Neural progenitor cell (in vitro differentiated cells): Measurements from ENCODE around the gene KLHDC4.

Source experiments
- EZH2 ChIP-seq: fragments of 200-600 bp; sonication (generic); IDR thresholded peaks from 2 replicates; pipeline ENCODE4 v1.6.1; 2017; ENCODE audit warnings: antibody characterized with exemption, mild to moderate bottlenecking, moderate library complexity
- EZH2phosphoT487 ChIP-seq: fragments of 200-600 bp; sonication (generic); IDR thresholded peaks from 2 replicates; pipeline ENCODE4 v1.6.1; 2017; ENCODE audit warnings: antibody characterized with exemption
- TF ChIP-seq, protein P1 (sequence below): fragments of 200-600 bp; sonication (generic); IDR thresholded peaks from 2 replicates; pipeline ENCODE4 v1.5.1; 2017; ENCODE audit warnings: antibody characterized with exemption, mild to moderate bottlenecking

DNA sequence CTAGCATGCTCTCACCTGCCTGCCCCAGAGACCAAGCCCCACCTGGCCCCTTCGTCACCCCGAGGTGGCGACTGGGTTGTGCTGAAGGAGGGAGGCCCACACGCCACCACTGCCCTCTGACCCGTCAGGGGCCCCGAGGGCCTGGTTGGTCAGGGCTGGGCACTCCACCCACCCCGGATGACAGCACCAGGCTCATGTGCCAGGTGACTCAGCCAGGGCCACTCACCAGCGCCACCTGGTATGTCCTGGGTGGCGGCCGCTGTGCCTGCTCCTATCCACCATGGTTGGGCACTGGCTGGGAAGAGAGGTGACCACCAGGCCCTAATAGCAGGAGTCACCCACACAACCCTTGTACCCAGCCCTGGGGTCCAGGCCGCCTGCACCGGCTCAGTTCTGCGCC, 94.6 kb downstream of the KLHDC4 start:
- TF ChIP-seq EZH2 = no peak
- no peak for TF ChIP-seq EZH2phosphoT487
- TF ChIP-seq, protein P1, sequence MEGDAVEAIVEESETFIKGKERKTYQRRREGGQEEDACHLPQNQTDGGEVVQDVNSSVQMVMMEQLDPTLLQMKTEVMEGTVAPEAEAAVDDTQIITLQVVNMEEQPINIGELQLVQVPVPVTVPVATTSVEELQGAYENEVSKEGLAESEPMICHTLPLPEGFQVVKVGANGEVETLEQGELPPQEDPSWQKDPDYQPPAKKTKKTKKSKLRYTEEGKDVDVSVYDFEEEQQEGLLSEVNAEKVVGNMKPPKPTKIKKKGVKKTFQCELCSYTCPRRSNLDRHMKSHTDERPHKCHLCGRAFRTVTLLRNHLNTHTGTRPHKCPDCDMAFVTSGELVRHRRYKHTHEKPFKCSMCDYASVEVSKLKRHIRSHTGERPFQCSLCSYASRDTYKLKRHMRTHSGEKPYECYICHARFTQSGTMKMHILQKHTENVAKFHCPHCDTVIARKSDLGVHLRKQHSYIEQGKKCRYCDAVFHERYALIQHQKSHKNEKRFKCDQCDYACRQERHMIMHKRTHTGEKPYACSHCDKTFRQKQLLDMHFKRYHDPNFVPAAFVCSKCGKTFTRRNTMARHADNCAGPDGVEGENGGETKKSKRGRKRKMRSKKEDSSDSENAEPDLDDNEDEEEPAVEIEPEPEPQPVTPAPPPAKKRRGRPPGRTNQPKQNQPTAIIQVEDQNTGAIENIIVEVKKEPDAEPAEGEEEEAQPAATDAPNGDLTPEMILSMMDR = no peak
